HepG2 (cell line): ENCODE results near the gene CBX7. TPM values are rescaled to one million over a fixed set of nuclear protein-coding genes. Genes with fewer than 3 reads are reported as not detected.

Source experiments
- ATAC-seq: fragments of 200-7000 bp; cut with Tn5 transposase; 3 replicates; pipeline ENCODE4 v1.9.1; 2020; ENCODE audit warnings: mild to moderate bottlenecking, moderate library complexity
- BruUV-seq: library from RNA; stranded (reverse); fragments of 400-500 nt; replicated peaks from 2 replicates; lab custom pipeline; 2021; lab: Mats Ljungman, UMichigan
- CTCF ChIA-PET: fragments of 300-600 bp; formaldehyde crosslinking; extraction: SDS; loops from one replicate; lab custom pipeline; 2021; ENCODE audit warnings: low total read pairs, inconsistent platforms, low intra/inter-chr PET ratio; lab: Yijun Ruan, JAX
- POLR2A ChIA-PET: fragments of 350-600 bp; sonication (Branson Sonifier 250); formaldehyde crosslinking; loops from one replicate; lab custom pipeline; 2020; ENCODE audit warnings: antibody characterized with exemption, inconsistent platforms; lab: Yijun Ruan, JAX
- DNase-seq: peaks from one replicate; pipeline ENCODE4 v3.0.0-alpha.2; 2015; ENCODE audit warnings: low spot score
- FAIRE-seq: peaks from 3 replicates; lab custom pipeline; 2011; peaks lifted over from hg19 to GRCh38; lab: Jason Lieb, UNC
- H2AFZ ChIP-seq: one replicate; pipeline ENCODE4 v1.6.1; 2011; ENCODE audit warnings: low read length, inconsistent platforms
- H3K27ac ChIP-seq: fragments of 300-600 bp; 3 replicates; pipeline ENCODE4 v1.8.0; 2011; ENCODE audit warnings: mixed run types, mild to moderate bottlenecking, mixed read lengths, low read length, inconsistent platforms; ENCODE audit not compliant: insufficient read depth; ENCODE audit errors: extremely low read length
- H3K27me3 ChIP-seq, 2 experiments: fragments of 200-600 bp in 1 of 2; 2 replicates in 1 of 2; 3 replicates in 1 of 2; pipeline versions ENCODE4 v1.6.0 to v1.8.0; 2011; ENCODE audit warnings: low read length in 2 of 2, mild to moderate bottlenecking in 2 of 2, moderate library complexity in 2 of 2, inconsistent platforms in 1 of 2; ENCODE audit not compliant: insufficient read depth in 2 of 2, control insufficient read depth in 1 of 2
- H3K36me3 ChIP-seq, 2 experiments: fragments of 200-600 bp in 1 of 2; replicated peaks in 1 of 2; 2 replicates in 1 of 2; 3 replicates in 1 of 2; pipeline versions ENCODE4 v1.5.1 to v1.8.0; 2011; ENCODE audit warnings: low read length in 2 of 2, inconsistent platforms in 1 of 2; ENCODE audit not compliant: insufficient read depth in 2 of 2, control insufficient read depth in 1 of 2
- H3K4me1 ChIP-seq: 2 replicates; pipeline ENCODE4 v1.5.1; 2012; ENCODE audit warnings: low read length, inconsistent platforms; ENCODE audit not compliant: insufficient read depth
- H3K4me2 ChIP-seq: 2 replicates; pipeline ENCODE4 v1.6.0; 2011; ENCODE audit warnings: low read depth, low read length, inconsistent platforms
- H3K4me3 ChIP-seq, 3 experiments: fragments of 200-600 bp in 1 of 3; sonication (generic), shearing (Covaris generic) in 1 of 3; replicated peaks in 1 of 3; 2 replicates each; pipeline ENCODE4 v1.5.1; 2011 to 2016; ENCODE audit warnings: low read length in 3 of 3, inconsistent platforms in 2 of 3, low read depth in 2 of 3, mild to moderate bottlenecking in 2 of 3, control low read depth in 1 of 3, mixed read lengths in 1 of 3; ENCODE audit not compliant: insufficient read depth in 1 of 3
- H3K79me2 ChIP-seq: one replicate; pipeline ENCODE4 v1.6.1; 2011; ENCODE audit warnings: low read length, inconsistent platforms; ENCODE audit not compliant: insufficient read depth
- H3K9ac ChIP-seq: 2 replicates; pipeline ENCODE4 v1.6.0; 2011; ENCODE audit warnings: mild to moderate bottlenecking, low read depth, low read length, inconsistent platforms; ENCODE audit not compliant: insufficient read depth
- H3K9me3 ChIP-seq: 2 replicates; pipeline ENCODE4 v1.5.1; 2012; ENCODE audit warnings: mild to moderate bottlenecking, low read length
- H4K20me1 ChIP-seq: 2 replicates; pipeline ENCODE4 v1.6.0; 2011; ENCODE audit warnings: inconsistent platforms, mild to moderate bottlenecking, low read length, moderate library complexity; ENCODE audit not compliant: insufficient read depth
- AGO2 ChIP-seq: fragments of 200-400 bp; formaldehyde crosslinking; optimal IDR thresholded peaks from 2 replicates; pipeline ENCODE3; 2017; ENCODE audit warnings: mild to moderate bottlenecking, low read depth, low read length, moderate library complexity
- BCLAF1 ChIP-seq: fragments of 450-650 bp; IDR thresholded peaks from 2 replicates; pipeline ENCODE4 v1.6.1; 2017; ENCODE audit warnings: mild to moderate bottlenecking
- EEA1 ChIP-seq: sonication (generic); formaldehyde crosslinking; IDR thresholded peaks from 2 replicates; pipeline ENCODE4 v1.5.1; 2020; ENCODE audit warnings: mild to moderate bottlenecking, missing genetic modification reagents, borderline replicate concordance
- KDM5B ChIP-seq: sonication (generic); formaldehyde crosslinking; IDR thresholded peaks from 2 replicates; pipeline ENCODE4 v1.4.0; 2020; ENCODE audit warnings: missing genetic modification reagents, mild to moderate bottlenecking, borderline replicate concordance
- NCOR1 ChIP-seq: fragments of 200-600 bp; sonication (generic); IDR thresholded peaks from 2 replicates; pipeline ENCODE4 v1.7.0; 2017; ENCODE audit warnings: antibody characterized with exemption, low read length, borderline replicate concordance
- PAF1 ChIP-seq: IDR thresholded peaks from 2 replicates; pipeline ENCODE4 v1.6.1; 2016; ENCODE audit warnings: missing genetic modification reagents, missing compliant biosample characterization
- STAT5B ChIP-seq: sonication (generic); formaldehyde crosslinking; IDR thresholded peaks from 2 replicates; pipeline ENCODE4 v1.4.0; 2020; ENCODE audit warnings: missing genetic modification reagents
- TARDBP ChIP-seq: sonication (generic); formaldehyde crosslinking; IDR thresholded peaks from 2 replicates; pipeline ENCODE4 v1.8.0; 2022; ENCODE audit warnings: mild to moderate bottlenecking, missing genetic modification reagents
- ZFP82 ChIP-seq: sonication (generic); formaldehyde crosslinking; IDR thresholded peaks from 2 replicates; pipeline ENCODE4 v1.5.1; 2020; ENCODE audit warnings: mild to moderate bottlenecking, missing genetic modification reagents, borderline replicate concordance
- ZNF30 ChIP-seq: sonication (generic); formaldehyde crosslinking; IDR thresholded peaks from 2 replicates; pipeline ENCODE4 v1.5.0; 2020; ENCODE audit warnings: mild to moderate bottlenecking, missing genetic modification reagents
- ZNF660 ChIP-seq: sonication (generic); formaldehyde crosslinking; IDR thresholded peaks from 2 replicates; pipeline ENCODE4 v1.5.1; 2020; ENCODE audit warnings: mild to moderate bottlenecking, low read depth, missing genetic modification reagents, borderline replicate concordance
- WGBS: methylation state at CpG from one replicate; pipeline ENCODE4 v1.1.6; 2017; ENCODE audit warnings: low lambda C conversion rate; 5-methylcytosine and 5-hydroxymethylcytosine counted together
- in situ Hi-C: cut with HindIII; loops from 2 replicates; pipeline ENCODE4 v1.10.0; 2017; ENCODE audit warnings: low pct_unique_long_range_greater_than_20kb; ENCODE audit not compliant: extremely low pct_ligation_motif_present
- intact Hi-C: fragments of 100-400 bp; cut with micrococcal nuclease; formaldehyde crosslinking; loops from one replicate; pipeline ENCODE4 v1.10.0; 2022; ENCODE audit not compliant: unreplicated experiment
- polyA plus RNA-seq, 8 experiments: library from polyadenylated mRNA; depleted of rRNA in 3 of 8; stranded (reverse) in 7 of 8; unstranded in 1 of 8; fragments of >200 nt; fragmentation: Illumina TruSeq in 4 of 8; extraction: Trizol in 4 of 8; gene quantifications; 2 replicates each; pipeline versions ENCODE4 v1.2.1 to v1.2.3, GENCODE V29; 2011 to 2016; ENCODE audit warnings: low read depth in 4 of 8, missing spikeins in 1 of 8, mixed read lengths in 1 of 8; ENCODE audit not compliant: insufficient read depth in 1 of 8
- total RNA-seq, 5 experiments: library from RNA; depleted of rRNA; stranded (reverse); fragments of >200 nt; fragmentation: Illumina TruSeq; extraction: Trizol; gene quantifications; 2 replicates each; pipeline ENCODE4 v1.2.3, GENCODE V29; 2016; ENCODE audit warnings: low read depth in 1 of 5
- TF ChIP-seq, protein P1 (sequence below): sonication (generic); formaldehyde crosslinking; IDR thresholded peaks from 2 replicates; pipeline ENCODE4 v1.8.1; 2023; ENCODE audit warnings: mild to moderate bottlenecking, missing genetic modification reagents, borderline replicate concordance
- TF ChIP-seq, protein P2 (sequence below): sonication (generic); formaldehyde crosslinking; IDR thresholded peaks from 2 replicates; pipeline ENCODE4 v1.5.1; 2020; ENCODE audit warnings: missing genetic modification reagents, mild to moderate bottlenecking, borderline replicate concordance

CBX7 gene
- total and polyA plus RNA-seq, 2 of the 13 experiments (the other 11 are each of a cell fraction or from before 2014, with no cell fraction given): 0.35 to 4.9 TPM

DNA sequence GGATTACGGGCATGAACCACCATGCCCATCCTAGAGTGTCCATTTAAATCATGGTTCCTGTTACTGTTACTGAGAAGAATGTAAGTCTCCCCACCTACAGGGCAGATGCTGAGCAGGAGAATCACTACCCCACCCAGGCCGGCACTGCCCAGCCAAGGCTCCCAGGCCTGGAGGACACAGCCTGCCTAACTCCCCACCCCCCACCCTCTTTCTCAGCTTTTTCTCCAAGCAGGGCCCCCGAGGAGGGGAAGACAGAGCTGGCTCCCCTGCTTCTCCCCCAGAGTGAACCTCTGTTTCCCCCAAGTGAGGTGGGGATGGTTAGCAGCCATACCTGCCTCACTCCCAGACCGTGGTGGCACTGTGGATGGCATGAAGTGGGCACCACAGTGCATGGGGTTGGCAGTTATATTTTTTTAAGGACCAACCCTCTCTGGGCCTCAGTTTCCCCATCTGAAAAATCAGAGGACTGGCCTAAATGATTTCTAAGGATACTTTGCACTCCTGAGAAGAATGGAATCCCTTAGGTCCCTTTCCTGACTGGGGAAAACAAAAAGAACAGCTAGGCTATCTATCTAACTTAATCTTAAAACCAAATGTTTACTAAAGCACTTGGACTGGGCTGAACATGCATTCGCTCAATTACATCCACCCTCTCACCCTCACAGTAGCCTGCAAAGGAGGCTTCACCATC is 5.0 kb downstream of the CBX7 start:
- POLR2A ChIA-PET: no interaction called here

More for the DNA sequence above, 5.0 kb downstream of the CBX7 start:
- DNase-seq: no peak
- H3K4me3 ChIP-seq: no peak overlapping the region
- peaks cover 1 to 17% of the 10 kb centered on the region in 2 experiments; a peak in 3 of 5 replicates for H3K27me3 ChIP-seq
- ATAC-seq: no peak
- H4K20me1 ChIP-seq: no peaks in the 10 kb centered on the region
- no peaks in the 10 kb centered on the region for H3K36me3 ChIP-seq
- no peak overlapping the region for H3K9ac ChIP-seq
- H3K4me2 ChIP-seq: 0 out of 2 replicates have a peak overlapping the region, but pooled peaks have one; percentile 3
- no peaks in the 10 kb centered on the region for H3K9me3 ChIP-seq
- no peak for TF ChIP-seq BCLAF1
- TF ChIP-seq KDM5B: no peak
- TF ChIP-seq AGO2: no peak
- TF ChIP-seq NCOR1: no peak
- TF ChIP-seq, protein P1, sequence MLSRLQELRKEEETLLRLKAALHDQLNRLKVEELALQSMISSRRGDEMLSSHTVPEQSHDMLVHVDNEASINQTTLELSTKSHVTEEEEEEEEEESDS: no peak
- no peak for TF ChIP-seq ZFP82 (CRISPR knock-in tag)
- TF ChIP-seq STAT5B (CRISPR knock-in tag): no peak
- TF ChIP-seq PAF1 (CRISPR knock-in tag): no peak
- TF ChIP-seq TARDBP: no peak
- TF ChIP-seq ZNF30 (CRISPR knock-in tag): no peak
- TF ChIP-seq, protein P2, sequence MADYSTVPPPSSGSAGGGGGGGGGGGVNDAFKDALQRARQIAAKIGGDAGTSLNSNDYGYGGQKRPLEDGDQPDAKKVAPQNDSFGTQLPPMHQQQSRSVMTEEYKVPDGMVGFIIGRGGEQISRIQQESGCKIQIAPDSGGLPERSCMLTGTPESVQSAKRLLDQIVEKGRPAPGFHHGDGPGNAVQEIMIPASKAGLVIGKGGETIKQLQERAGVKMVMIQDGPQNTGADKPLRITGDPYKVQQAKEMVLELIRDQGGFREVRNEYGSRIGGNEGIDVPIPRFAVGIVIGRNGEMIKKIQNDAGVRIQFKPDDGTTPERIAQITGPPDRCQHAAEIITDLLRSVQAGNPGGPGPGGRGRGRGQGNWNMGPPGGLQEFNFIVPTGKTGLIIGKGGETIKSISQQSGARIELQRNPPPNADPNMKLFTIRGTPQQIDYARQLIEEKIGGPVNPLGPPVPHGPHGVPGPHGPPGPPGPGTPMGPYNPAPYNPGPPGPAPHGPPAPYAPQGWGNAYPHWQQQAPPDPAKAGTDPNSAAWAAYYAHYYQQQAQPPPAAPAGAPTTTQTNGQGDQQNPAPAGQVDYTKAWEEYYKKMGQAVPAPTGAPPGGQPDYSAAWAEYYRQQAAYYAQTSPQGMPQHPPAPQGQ (CRISPR knock-in tag): no peak
- TF ChIP-seq EEA1 (CRISPR knock-in tag): no peak
- no peak for TF ChIP-seq ZNF660
- WGBS: 58% methylated on average over 5 of the region's 5 CpGs
- intact Hi-C loops: no loop called here
- no peaks in the 10 kb centered on the region for H3K79me2 ChIP-seq
- no peak overlapping the region for H3K27ac ChIP-seq
- H3K4me1 ChIP-seq: peaks cover 59% of the 10 kb centered on the region
- no peak overlapping the region for H2AFZ ChIP-seq
- CTCF ChIA-PET: no interaction called here
- no peak for FAIRE-seq
- in situ Hi-C loops: no loop called here
- no TSS peak for BruUV-seq
